ENCODE data around the gene CD7. TPM values are rescaled to one million over a fixed set of nuclear protein-coding genes. Genes with fewer than 3 reads are reported as not detected.

Gene CD7
- total RNA-seq, 1 experiment from 2014 or later: not detected

DNA sequence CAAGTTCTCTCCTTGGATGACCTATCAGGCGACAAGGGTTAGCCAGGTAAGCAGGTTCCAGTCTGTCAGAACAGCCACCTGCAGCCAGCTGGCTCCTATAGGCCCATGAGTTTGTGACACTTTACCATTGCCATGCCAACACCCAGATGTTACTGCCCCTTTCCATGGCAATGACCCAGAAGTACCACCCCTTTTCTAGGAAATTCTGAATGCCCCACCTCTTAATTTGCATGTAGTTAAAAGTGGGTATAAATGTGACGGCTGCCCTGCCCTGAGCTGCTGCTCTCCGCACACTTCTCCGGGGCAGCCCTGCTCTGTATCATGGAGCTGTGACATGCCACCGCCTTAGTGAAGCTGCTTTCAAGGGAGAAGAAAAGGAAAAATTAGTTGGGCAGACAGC lies 26.2 kb upstream of the CD7 start:
- POLR2A ChIA-PET (ENCODE audit: low non-redundant PET): no interaction called here
- BruUV-seq (replicated peaks): no TSS peak

DNA sequence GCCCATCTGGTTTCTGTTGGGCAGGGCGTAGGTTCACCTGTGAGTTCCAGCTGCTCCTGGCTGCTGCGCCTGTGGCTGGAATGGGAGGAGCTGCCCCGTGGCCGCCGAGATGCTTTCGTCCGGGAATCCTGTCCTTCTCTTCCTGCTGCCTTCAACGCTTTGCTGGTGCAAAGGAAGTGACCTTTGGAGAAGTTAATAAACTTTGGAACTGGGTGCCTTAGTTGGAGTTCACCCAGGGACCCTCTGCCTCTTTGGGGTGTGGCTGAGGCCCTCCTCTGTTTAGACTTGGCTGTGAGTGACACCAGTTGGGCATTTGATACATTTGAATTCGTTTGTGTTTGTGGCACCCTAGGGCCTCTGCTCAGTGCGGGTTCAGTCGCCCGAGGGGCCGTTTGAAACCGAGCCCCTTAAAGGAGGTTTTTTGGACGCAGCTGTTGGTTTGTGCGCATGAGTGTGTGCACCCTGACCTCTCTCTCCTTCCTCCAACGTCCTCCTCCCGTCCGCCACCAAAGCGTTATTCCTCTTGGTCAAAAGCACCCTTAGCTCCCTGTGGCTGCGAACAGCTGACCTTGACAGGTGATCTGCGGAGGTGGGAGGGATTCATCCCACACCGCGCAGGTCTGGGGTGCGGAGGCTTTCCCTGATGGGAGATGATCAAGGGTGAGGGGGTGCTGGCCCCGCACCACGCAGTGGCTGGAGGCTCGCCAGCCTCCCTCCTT lies 25.1 kb upstream of the CD7 start:
- ChIA-PET POLR2A (ENCODE audit: low non-redundant PET) (no interaction called here), CTCF (no interaction called here)
- Histone ChIP-seq H3K4me1 (ENCODE audit: insufficient read depth, low read length, poor library complexity, severe bottlenecking) (peaks cover 9% of the 10 kb centered on the region), H3K4me3 (ENCODE audit: low read depth, low read length, poor library complexity, severe bottlenecking) (no peak overlapping the region), H3K27me3 (replicated peaks; ENCODE audit: insufficient read depth, low read depth, low read length, poor library complexity) (no peaks in the 10 kb centered on the region), H3K36me3 (ENCODE audit: insufficient read depth, low read length, poor library complexity, severe bottlenecking) (no peaks in the 10 kb centered on the region), H3K27ac (ENCODE audit: low read depth, low read length, poor library complexity, severe bottlenecking) (no peak overlapping the region), H3K9me3 (ENCODE audit: low read depth, low read length, poor library complexity, severe bottlenecking) (no peaks in the 10 kb centered on the region)
- intact Hi-C loops (cut with micrococcal nuclease; ENCODE audit: unreplicated experiment): no loop called here
- BruUV-seq (replicated peaks): no TSS peak
- no peak for DNase-seq (ENCODE audit: low spot score)
- TF ChIP-seq, protein P1, sequence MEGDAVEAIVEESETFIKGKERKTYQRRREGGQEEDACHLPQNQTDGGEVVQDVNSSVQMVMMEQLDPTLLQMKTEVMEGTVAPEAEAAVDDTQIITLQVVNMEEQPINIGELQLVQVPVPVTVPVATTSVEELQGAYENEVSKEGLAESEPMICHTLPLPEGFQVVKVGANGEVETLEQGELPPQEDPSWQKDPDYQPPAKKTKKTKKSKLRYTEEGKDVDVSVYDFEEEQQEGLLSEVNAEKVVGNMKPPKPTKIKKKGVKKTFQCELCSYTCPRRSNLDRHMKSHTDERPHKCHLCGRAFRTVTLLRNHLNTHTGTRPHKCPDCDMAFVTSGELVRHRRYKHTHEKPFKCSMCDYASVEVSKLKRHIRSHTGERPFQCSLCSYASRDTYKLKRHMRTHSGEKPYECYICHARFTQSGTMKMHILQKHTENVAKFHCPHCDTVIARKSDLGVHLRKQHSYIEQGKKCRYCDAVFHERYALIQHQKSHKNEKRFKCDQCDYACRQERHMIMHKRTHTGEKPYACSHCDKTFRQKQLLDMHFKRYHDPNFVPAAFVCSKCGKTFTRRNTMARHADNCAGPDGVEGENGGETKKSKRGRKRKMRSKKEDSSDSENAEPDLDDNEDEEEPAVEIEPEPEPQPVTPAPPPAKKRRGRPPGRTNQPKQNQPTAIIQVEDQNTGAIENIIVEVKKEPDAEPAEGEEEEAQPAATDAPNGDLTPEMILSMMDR (conservative IDR thresholded peaks at IDR 0.05; ENCODE audit: low read depth, low read length): no peak

More for the DNA sequence above, 26.2 kb upstream of the CD7 start:
- CTCF ChIA-PET: no interaction called here
- intact Hi-C loops (cut with micrococcal nuclease; ENCODE audit: unreplicated experiment): no loop called here
- Histone ChIP-seq H3K27me3 (replicated peaks; ENCODE audit: insufficient read depth, low read depth, low read length, poor library complexity) (no peaks in the 10 kb centered on the region), H3K27ac (ENCODE audit: low read depth, low read length, poor library complexity, severe bottlenecking) (no peak overlapping the region), H3K4me1 (ENCODE audit: insufficient read depth, low read length, poor library complexity, severe bottlenecking) (peaks cover 14% of the 10 kb centered on the region), H3K9me3 (ENCODE audit: low read depth, low read length, poor library complexity, severe bottlenecking) (no peaks in the 10 kb centered on the region), H3K4me3 (ENCODE audit: low read depth, low read length, poor library complexity, severe bottlenecking) (no peak overlapping the region), H3K36me3 (ENCODE audit: insufficient read depth, low read length, poor library complexity, severe bottlenecking) (no peaks in the 10 kb centered on the region)
- no peak for TF ChIP-seq EZH2 (IDR thresholded peaks at IDR 0.05; ENCODE audit: borderline replicate concordance, low read depth, low read length, poor library complexity, severe bottlenecking)
- TF ChIP-seq, protein P1 (conservative IDR thresholded peaks at IDR 0.05; ENCODE audit: low read depth, low read length): no peak
- no peak for DNase-seq (ENCODE audit: low spot score)

DNA sequence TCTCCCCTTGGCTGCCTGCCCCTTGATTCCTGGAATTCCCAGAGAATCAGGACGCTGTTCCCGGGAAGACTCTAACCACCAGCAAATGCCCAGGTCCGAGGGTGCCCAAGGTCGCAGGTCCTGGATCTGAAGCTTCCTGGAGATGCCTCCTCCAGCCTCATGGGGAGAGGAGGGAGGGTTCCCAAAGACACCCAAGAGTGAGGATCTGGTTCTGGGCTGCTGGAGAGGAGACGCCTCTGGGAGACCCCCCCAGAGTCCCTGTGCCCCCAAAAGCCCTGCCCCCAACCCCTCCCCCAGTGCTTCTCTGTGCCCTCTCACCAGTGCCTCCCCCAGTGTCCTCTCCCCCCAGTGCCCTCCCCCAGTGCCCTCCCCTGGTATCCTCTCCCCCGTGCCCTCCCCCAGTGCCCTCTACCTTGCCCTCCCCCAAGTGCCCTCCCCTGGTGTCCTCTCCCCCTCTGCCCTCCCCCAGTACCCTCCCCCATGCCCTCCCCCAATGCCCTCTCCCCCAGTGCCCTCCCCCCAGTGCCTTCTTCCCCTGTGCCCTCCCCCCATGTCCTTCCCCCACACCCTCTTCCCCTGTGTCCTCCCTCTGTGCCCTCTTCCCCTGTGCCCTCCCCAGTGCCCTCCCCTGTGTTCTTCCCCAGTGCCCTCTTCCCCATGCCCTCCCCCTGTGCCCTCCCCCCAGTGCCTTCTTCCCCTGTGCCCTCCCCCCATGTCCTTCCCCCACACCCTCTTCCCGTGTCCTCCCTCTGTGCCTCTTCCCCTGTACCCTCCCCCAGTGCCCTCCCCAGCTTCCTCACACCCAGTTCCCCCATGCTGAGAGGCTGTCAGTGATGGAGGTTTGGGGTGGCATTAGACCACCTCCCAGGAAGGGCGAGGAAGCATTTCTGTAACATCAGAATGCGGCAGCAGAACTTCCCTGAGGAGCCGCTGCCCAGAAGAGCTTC lies 22.5 kb upstream of the CD7 start:
- TF ChIP-seq, protein P1 (conservative IDR thresholded peaks at IDR 0.05; ENCODE audit: low read depth, low read length): no peak
- TF ChIP-seq EZH2 (IDR thresholded peaks at IDR 0.05; ENCODE audit: borderline replicate concordance, low read depth, low read length, poor library complexity, severe bottlenecking): no peak
- peak overlapping the region; percentile 23 for H3K4me3 ChIP-seq (ENCODE audit: low read depth, low read length, poor library complexity, severe bottlenecking)
- H3K4me1 ChIP-seq (ENCODE audit: insufficient read depth, low read length, poor library complexity, severe bottlenecking): peaks cover 10% of the 10 kb centered on the region
- BruUV-seq (replicated peaks): no TSS peak
- H3K9me3 ChIP-seq (ENCODE audit: low read depth, low read length, poor library complexity, severe bottlenecking): no peaks in the 10 kb centered on the region
- DNase-seq (ENCODE audit: low spot score): no peak
- H3K27me3 ChIP-seq (replicated peaks; ENCODE audit: insufficient read depth, low read depth, low read length, poor library complexity): no peaks in the 10 kb centered on the region
- no peak overlapping the region for H3K27ac ChIP-seq (ENCODE audit: low read depth, low read length, poor library complexity, severe bottlenecking)
- POLR2A ChIA-PET (ENCODE audit: low non-redundant PET): no interaction called here
- no peaks in the 10 kb centered on the region for H3K36me3 ChIP-seq (ENCODE audit: insufficient read depth, low read length, poor library complexity, severe bottlenecking)
- intact Hi-C loops (cut with micrococcal nuclease; ENCODE audit: unreplicated experiment): no loop called here
- CTCF ChIA-PET: no interaction called here

Data from A673 (cell line).